ENCODE measurements around the gene PRKCD. TPM values are rescaled to one million over a fixed set of nuclear protein-coding genes. Genes with fewer than 3 reads are reported as not detected.
A peak's percentile ranks its signal among the peaks of the same experiment; 100 is the strongest.

PRKCD gene
- total RNA-seq, 1 donor = 2.2 TPM

- Histone ChIP-seq H3K36me3 (ENCODE audit: insufficient read depth, low read length) (peaks cover 12% of the 10 kb centered on the region), H4K20me1 (ENCODE audit: insufficient read depth, low read length) (no peaks in the 10 kb centered on the region), H3K27me3 (ENCODE audit: insufficient read depth, low read length) (no peaks in the 10 kb centered on the region), H3K9me3 (ENCODE audit: low read depth, low read length) (no peaks in the 10 kb centered on the region), H3K4me3 (ENCODE audit: insufficient read depth, low read length) (no peak overlapping the region), H3K79me2 (ENCODE audit: insufficient read depth, low read length) (no peaks in the 10 kb centered on the region), H3K27ac (ENCODE audit: low read depth, low read length) (no peak overlapping the region), H3K4me1 (ENCODE audit: insufficient read depth, low read length) (no peaks in the 10 kb centered on the region), H2AFZ (ENCODE audit: low read length) (no peak overlapping the region), H3K4me2 (ENCODE audit: insufficient read depth, low read length) (no peak overlapping the region)
- no peak for TF ChIP-seq CTCF (IDR thresholded peaks at IDR 0.05; ENCODE audit: extremely low read depth, low read depth, low read length)
- DNase-seq (ENCODE audit: insufficient read length, low spot score, missing footprints) = no peak
Observed at GRCh38 chr3:53218131-53218530, 57.1 kb downstream of the PRKCD start.

GRCh38 chr3:53219895-53220483 is 59.0 kb downstream of the PRKCD start:
- DNase-seq (ENCODE audit: insufficient read length, low spot score, missing footprints) = peak; percentile 98
- no peaks in the 10 kb centered on the region for H3K9me3 ChIP-seq (ENCODE audit: low read depth, low read length)
- H3K4me2 ChIP-seq (ENCODE audit: insufficient read depth, low read length) = no peak overlapping the region
- no peaks in the 10 kb centered on the region for H4K20me1 ChIP-seq (ENCODE audit: insufficient read depth, low read length)
- H3K27me3 ChIP-seq (ENCODE audit: insufficient read depth, low read length) = no peaks in the 10 kb centered on the region
- no peaks in the 10 kb centered on the region for H3K79me2 ChIP-seq (ENCODE audit: insufficient read depth, low read length)
- TF ChIP-seq CTCF (IDR thresholded peaks at IDR 0.05; ENCODE audit: extremely low read depth, low read depth, low read length) = peak; percentile 98
- peaks cover 29% of the 10 kb centered on the region for H3K36me3 ChIP-seq (ENCODE audit: insufficient read depth, low read length)
- no peaks in the 10 kb centered on the region for H3K4me1 ChIP-seq (ENCODE audit: insufficient read depth, low read length)
- H3K4me3 ChIP-seq (ENCODE audit: insufficient read depth, low read length) = no peak overlapping the region
- H2AFZ ChIP-seq (ENCODE audit: low read length) = no peak overlapping the region
- no peak overlapping the region for H3K27ac ChIP-seq (ENCODE audit: low read depth, low read length)

GRCh38 chr3:53221345-53221744 is 60.3 kb downstream of the PRKCD start:
- no peaks in the 10 kb centered on the region for H3K27me3 ChIP-seq (ENCODE audit: insufficient read depth, low read length)
- no peaks in the 10 kb centered on the region for H3K9me3 ChIP-seq (ENCODE audit: low read depth, low read length)
- H3K4me2 ChIP-seq (ENCODE audit: insufficient read depth, low read length) = no peak overlapping the region
- H3K27ac ChIP-seq (ENCODE audit: low read depth, low read length) = no peak overlapping the region
- H3K4me1 ChIP-seq (ENCODE audit: insufficient read depth, low read length) = no peaks in the 10 kb centered on the region
- H2AFZ ChIP-seq (ENCODE audit: low read length) = no peak overlapping the region
- H3K36me3 ChIP-seq (ENCODE audit: insufficient read depth, low read length) = peaks cover 43% of the 10 kb centered on the region
- no peaks in the 10 kb centered on the region for H3K79me2 ChIP-seq (ENCODE audit: insufficient read depth, low read length)
- no peaks in the 10 kb centered on the region for H4K20me1 ChIP-seq (ENCODE audit: insufficient read depth, low read length)
- TF ChIP-seq CTCF (IDR thresholded peaks at IDR 0.05; ENCODE audit: extremely low read depth, low read depth, low read length) = no peak
- H3K4me3 ChIP-seq (ENCODE audit: insufficient read depth, low read length) = no peak overlapping the region
- DNase-seq (ENCODE audit: insufficient read length, low spot score, missing footprints) = no peak

GRCh38 chr3:53221827-53222182 is 60.8 kb downstream of the PRKCD start:
- H3K27me3 ChIP-seq (ENCODE audit: insufficient read depth, low read length) = no peaks in the 10 kb centered on the region
- no peak overlapping the region for H3K4me3 ChIP-seq (ENCODE audit: insufficient read depth, low read length)
- H3K79me2 ChIP-seq (ENCODE audit: insufficient read depth, low read length) = no peaks in the 10 kb centered on the region
- no peaks in the 10 kb centered on the region for H3K9me3 ChIP-seq (ENCODE audit: low read depth, low read length)
- DNase-seq (ENCODE audit: insufficient read length, low spot score, missing footprints) = no peak
- no peaks in the 10 kb centered on the region for H3K4me1 ChIP-seq (ENCODE audit: insufficient read depth, low read length)
- H2AFZ ChIP-seq (ENCODE audit: low read length) = no peak overlapping the region
- no peaks in the 10 kb centered on the region for H4K20me1 ChIP-seq (ENCODE audit: insufficient read depth, low read length)
- H3K4me2 ChIP-seq (ENCODE audit: insufficient read depth, low read length) = no peak overlapping the region
- H3K27ac ChIP-seq (ENCODE audit: low read depth, low read length) = no peak overlapping the region
- H3K36me3 ChIP-seq (ENCODE audit: insufficient read depth, low read length) = peaks cover 47% of the 10 kb centered on the region
- TF ChIP-seq CTCF (IDR thresholded peaks at IDR 0.05; ENCODE audit: extremely low read depth, low read depth, low read length) = no peak
